Adipocyte (in vitro differentiated cells): ENCODE results near the gene TXNL4B.

Experiments
- DNase-seq: peaks from one replicate; pipeline ENCODE4 v3.0.0-alpha.2; 2015; ENCODE audit warnings: low read depth
- H3K27me3 ChIP-seq: replicated peaks from 2 replicates; pipeline ENCODE4 v1.7.0; 2013; ENCODE audit warnings: mild to moderate bottlenecking, low read length, moderate library complexity; ENCODE audit not compliant: control insufficient read depth, insufficient read depth
- H3K36me3 ChIP-seq: 2 replicates; pipeline ENCODE4 v1.7.0; 2013; ENCODE audit warnings: low read length, mild to moderate bottlenecking, moderate library complexity; ENCODE audit not compliant: control insufficient read depth, insufficient read depth, severe bottlenecking
- H3K4me1 ChIP-seq: 2 replicates; pipeline ENCODE4 v1.7.0; 2013; ENCODE audit warnings: mild to moderate bottlenecking, low read length, moderate library complexity; ENCODE audit not compliant: control insufficient read depth, insufficient read depth
- H3K4me3 ChIP-seq: 2 replicates; pipeline ENCODE4 v1.7.0; 2013; ENCODE audit warnings: mild to moderate bottlenecking, low read length, moderate library complexity
- H3K9ac ChIP-seq: 2 replicates; pipeline ENCODE4 v1.7.0; 2013; ENCODE audit warnings: mild to moderate bottlenecking, low read length, moderate library complexity
- H3K9me3 ChIP-seq: 2 replicates; pipeline ENCODE4 v1.7.0; 2013; ENCODE audit warnings: mild to moderate bottlenecking, low read length, moderate library complexity; ENCODE audit not compliant: control insufficient read depth

Gene TXNL4B

DNA sequence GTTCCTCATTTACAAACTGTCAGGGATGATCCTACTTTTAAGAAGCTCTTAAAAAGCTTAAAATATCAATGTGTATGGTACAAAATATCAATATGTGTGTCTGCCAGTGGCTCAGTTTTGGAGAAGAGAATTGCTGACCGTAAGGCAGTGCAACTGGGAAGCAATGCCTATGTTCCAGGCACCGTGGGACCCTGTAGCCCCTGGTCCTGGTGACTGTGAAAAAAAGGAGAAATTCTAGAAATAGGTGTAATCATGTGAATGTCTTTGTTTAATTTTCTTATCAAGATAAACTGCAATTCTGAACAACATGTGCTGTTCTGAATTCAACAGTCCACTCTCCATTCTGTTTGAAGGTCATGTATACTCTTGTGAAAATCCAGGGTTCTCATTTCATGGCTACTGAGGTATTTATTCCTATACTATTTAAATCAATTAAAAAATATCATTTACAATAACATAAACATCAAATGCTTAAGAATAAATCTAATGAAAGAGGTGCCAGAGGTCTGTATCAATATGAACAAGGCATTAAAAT, 48.5 kb downstream of the TXNL4B start:
- peaks cover 3% of the 10 kb centered on the region for H3K4me1 ChIP-seq

DNA sequence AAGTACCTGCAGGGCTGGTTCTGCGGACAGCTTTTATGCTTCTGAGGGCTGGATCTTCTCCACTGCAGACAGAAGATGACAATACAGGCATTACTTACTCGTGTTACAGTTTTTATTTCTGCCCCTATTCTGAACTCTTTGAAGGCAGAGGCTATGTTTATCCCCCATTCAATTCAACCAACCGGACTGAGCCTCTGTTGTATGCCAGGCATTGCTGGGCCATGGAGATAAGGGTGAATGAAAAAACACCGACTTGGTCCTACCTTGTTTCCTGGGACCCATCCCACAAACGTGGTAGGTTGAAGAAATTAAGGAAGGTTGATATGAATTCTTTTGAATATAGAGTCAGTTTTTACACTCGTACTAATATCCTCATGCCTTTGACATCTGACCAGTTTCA, 49.1 kb downstream of the TXNL4B start:
- Histone ChIP-seq H3K9ac (no peak overlapping the region), H3K4me1 (peaks cover 3% of the 10 kb centered on the region), H3K4me3 (no peak overlapping the region), H3K9me3 (peaks cover 4% of the 10 kb centered on the region), H3K36me3 (peaks cover 18% of the 10 kb centered on the region), H3K27me3 (no peaks in the 10 kb centered on the region)
- no peak for DNase-seq

More for the DNA sequence above, 48.5 kb downstream of the TXNL4B start:
- Histone ChIP-seq H3K9me3 (peaks cover 4% of the 10 kb centered on the region), H3K36me3 (peaks cover 18% of the 10 kb centered on the region), H3K4me3 (no peak overlapping the region), H3K27me3 (no peaks in the 10 kb centered on the region), H3K9ac (no peak overlapping the region)
- no peak for DNase-seq

DNA sequence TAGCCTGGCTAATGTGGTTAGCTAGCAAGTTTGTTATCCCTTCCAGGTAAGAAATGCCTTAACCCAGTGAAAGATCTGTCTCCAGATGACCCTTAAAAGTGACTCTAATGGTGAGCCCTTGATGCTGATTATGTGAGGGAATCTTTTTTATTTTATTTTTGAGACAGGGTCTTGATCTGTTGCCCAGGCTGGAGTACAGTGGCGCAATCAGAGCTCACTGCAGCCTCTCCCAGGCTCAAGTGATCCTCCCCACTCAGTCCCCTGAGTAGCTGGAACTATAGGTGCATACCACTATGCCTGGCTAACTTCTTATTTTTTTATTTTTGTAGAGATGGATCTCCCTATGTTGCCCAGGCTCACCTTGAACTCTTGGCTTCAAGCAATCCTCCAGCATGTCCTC, 49.9 kb downstream of the TXNL4B start:
- Histone ChIP-seq H3K4me3 (no peak overlapping the region), H3K4me1 (peaks cover 3% of the 10 kb centered on the region), H3K9ac (no peak overlapping the region), H3K9me3 (no peaks in the 10 kb centered on the region), H3K27me3 (no peaks in the 10 kb centered on the region), H3K36me3 (peaks cover 18% of the 10 kb centered on the region)
- no peak for DNase-seq

DNA sequence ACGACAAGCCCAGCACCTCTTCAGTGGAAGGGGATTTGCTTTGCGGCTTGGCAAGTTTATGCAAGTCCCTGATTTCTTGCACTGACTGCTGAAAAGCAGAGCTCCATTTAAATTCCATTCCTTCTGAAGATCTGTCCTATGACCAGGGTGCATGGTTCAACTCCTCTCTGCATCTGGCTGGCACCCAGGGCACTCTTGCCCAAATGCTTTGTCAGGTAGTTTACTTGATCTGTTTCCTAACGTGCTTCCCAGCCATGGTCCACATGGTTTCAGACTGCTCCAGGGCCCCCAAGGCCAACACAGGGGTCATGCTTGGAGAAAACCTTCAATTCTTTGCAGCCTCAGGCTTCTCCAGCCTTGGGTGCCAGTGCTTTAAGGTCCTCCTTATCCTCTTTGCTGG, 50.4 kb downstream of the TXNL4B start:
- Histone ChIP-seq H3K36me3 (peaks cover 18% of the 10 kb centered on the region), H3K4me3 (no peak overlapping the region), H3K9me3 (no peaks in the 10 kb centered on the region), H3K4me1 (peaks cover 3% of the 10 kb centered on the region), H3K27me3 (no peaks in the 10 kb centered on the region), H3K9ac (no peak overlapping the region)
- no peak for DNase-seq

DNA sequence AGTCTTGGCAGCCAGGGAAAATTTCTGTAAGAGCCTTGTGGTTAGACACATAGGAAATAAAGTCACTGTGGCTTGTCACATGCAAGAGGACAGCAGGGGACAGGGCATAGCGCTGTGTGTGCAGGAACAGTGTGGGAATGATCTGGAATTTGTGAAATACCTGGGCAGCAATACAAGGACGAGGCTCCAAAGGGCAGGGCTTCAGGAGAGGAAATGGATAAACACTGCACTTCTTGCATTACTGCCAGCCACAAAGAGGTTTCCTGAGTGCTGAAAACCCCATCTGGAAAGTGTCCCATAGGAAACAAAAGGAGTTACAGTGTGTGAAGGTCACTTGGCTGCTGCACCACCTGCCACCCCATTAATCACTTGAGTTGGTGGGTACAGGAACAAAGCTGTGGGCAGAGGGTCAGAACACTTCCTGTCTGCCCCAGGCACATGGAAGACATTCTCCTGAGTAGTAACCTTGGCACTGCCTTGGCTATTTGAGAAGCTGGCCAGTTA, 51.2 kb downstream of the TXNL4B start:
- peaks cover 18% of the 10 kb centered on the region for H3K36me3 ChIP-seq
- no peak overlapping the region for H3K4me3 ChIP-seq
- H3K27me3 ChIP-seq: no peaks in the 10 kb centered on the region
- DNase-seq: no peak
- peaks cover 3% of the 10 kb centered on the region for H3K4me1 ChIP-seq
- H3K9me3 ChIP-seq: no peaks in the 10 kb centered on the region
- no peak overlapping the region for H3K9ac ChIP-seq

DNA sequence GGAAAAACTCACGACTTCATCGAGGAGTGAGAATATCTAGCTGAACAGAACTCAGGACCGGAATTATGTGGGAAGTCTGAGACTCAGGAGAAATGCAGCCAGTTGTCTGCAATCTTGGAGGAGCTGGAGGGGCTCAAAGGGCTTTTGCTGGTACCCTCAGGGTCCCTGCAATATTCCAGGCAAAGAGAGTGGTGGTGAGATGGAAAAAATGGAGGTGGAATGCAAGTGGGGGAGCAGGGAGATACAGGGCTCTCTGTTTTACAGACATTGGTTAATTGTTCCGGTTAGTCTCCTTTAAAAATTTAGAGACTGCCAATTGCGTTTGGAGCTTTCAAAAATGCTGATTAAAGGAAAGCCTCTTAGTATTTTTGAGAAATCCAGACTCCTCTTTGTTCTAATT, 57.3 kb downstream of the TXNL4B start:
- Histone ChIP-seq H3K4me3 (no peak overlapping the region), H3K27me3 (no peaks in the 10 kb centered on the region), H3K9ac (no peak overlapping the region), H3K36me3 (peaks cover 2% of the 10 kb centered on the region), H3K4me1 (no peaks in the 10 kb centered on the region), H3K9me3 (no peaks in the 10 kb centered on the region)
- DNase-seq: no peak
